Hepatocyte (in vitro differentiated cells): ENCODE data around the gene MINDY2. TPM values are rescaled to one million over a fixed set of nuclear protein-coding genes. Genes with fewer than 3 reads are reported as not detected.
"Not testable (repeated sequence)": the region's sequence is repeated elsewhere in the genome, so short reads cannot be mapped to it uniquely, and the experiment has no call there.

ENCODE experiments used
- DNase-seq: peaks from one replicate; pipeline ENCODE4 v3.0.0-alpha.2; 2016; ENCODE audit warnings: low spot score
- H2AFZ ChIP-seq: fragments of 200-600 bp; sonication (generic); 2 replicates; pipeline ENCODE4 v1.6.0; 2016; ENCODE audit warnings: antibody characterized with exemption, mild to moderate bottlenecking
- H3K27ac ChIP-seq: fragments of 200-600 bp; sonication (generic); 2 replicates; pipeline ENCODE4 v1.5.1; 2016; ENCODE audit warnings: mild to moderate bottlenecking
- H3K27me3 ChIP-seq: fragments of 200-600 bp; sonication (generic); 2 replicates; pipeline ENCODE4 v1.6.1; 2016
- H3K36me3 ChIP-seq: fragments of 200-600 bp; sonication (generic); replicated peaks from 2 replicates; pipeline ENCODE4 v1.5.1; 2016; ENCODE audit warnings: low read depth; ENCODE audit not compliant: insufficient read depth
- H3K4me1 ChIP-seq: fragments of 200-600 bp; sonication (generic); 2 replicates; pipeline ENCODE4 v1.5.1; 2016; ENCODE audit warnings: mild to moderate bottlenecking, moderate library complexity; ENCODE audit not compliant: insufficient read depth
- H3K4me2 ChIP-seq: fragments of 200-600 bp; sonication (generic); 2 replicates; pipeline ENCODE4 v1.6.0; 2016
- H3K4me3 ChIP-seq: fragments of 200-600 bp; sonication (generic); 2 replicates; pipeline ENCODE4 v1.5.1; 2016; ENCODE audit warnings: mild to moderate bottlenecking
- H3K79me2 ChIP-seq: fragments of 200-600 bp; sonication (generic); 2 replicates; pipeline ENCODE4 v1.6.0; 2017; ENCODE audit warnings: mild to moderate bottlenecking
- H3K9me2 ChIP-seq: fragments of 200-600 bp; sonication (generic); replicated peaks from 2 replicates; pipeline ENCODE4 v1.6.0; 2017; ENCODE audit warnings: mild to moderate bottlenecking; ENCODE audit not compliant: insufficient read depth
- H3K9me3 ChIP-seq: fragments of 200-600 bp; sonication (generic); 2 replicates; pipeline ENCODE4 v1.5.1; 2016; ENCODE audit warnings: low read depth, mild to moderate bottlenecking
- H4K20me1 ChIP-seq: fragments of 200-600 bp; sonication (generic); 2 replicates; pipeline ENCODE4 v1.6.0; 2016; ENCODE audit warnings: mild to moderate bottlenecking; ENCODE audit not compliant: insufficient read depth, poor library complexity, severe bottlenecking
- CTCF ChIP-seq: fragments of 200-600 bp; sonication (generic); IDR thresholded peaks from 2 replicates; pipeline ENCODE4 v1.5.1; 2016; ENCODE audit warnings: antibody characterized with exemption, mild to moderate bottlenecking; ENCODE audit not compliant: poor library complexity
- EZH2 ChIP-seq: fragments of 200-600 bp; sonication (generic); IDR thresholded peaks from 2 replicates; pipeline ENCODE4 v1.6.1; 2016; ENCODE audit warnings: antibody characterized with exemption, mild to moderate bottlenecking, borderline replicate concordance
- EZH2phosphoT487 ChIP-seq: fragments of 200-600 bp; sonication (generic); IDR thresholded peaks from one replicate; pipeline ENCODE4 v1.6.1; 2018; ENCODE audit warnings: antibody characterized with exemption, mild to moderate bottlenecking, low read depth, moderate library complexity; ENCODE audit not compliant: unreplicated experiment, severe bottlenecking
- WGBS: methylation state at CpG from one replicate; pipeline ENCODE4 v1.1.6; 2016; ENCODE audit warnings: low lambda C conversion rate; ENCODE audit errors: missing lambda C conversion rate; 5-methylcytosine and 5-hydroxymethylcytosine counted together
- polyA plus RNA-seq: library from polyadenylated mRNA; unstranded; fragments of >200 nt; fragmentation: Nextera tagmentation; extraction: Ambion mirVana; gene quantifications from 2 replicates; pipeline ENCODE4 v1.2.1, GENCODE V29; 2016
- total RNA-seq: library from RNA; depleted of rRNA; stranded (reverse); fragments of >200 nt; gene quantifications from 2 replicates; pipeline ENCODE4 v1.2.3, GENCODE V29; 2014

Gene MINDY2
- total and polyA plus RNA-seq, 2 experiments from 2014 or later: 19.3 to 32.3 TPM

GRCh38 chr15:58793862-58794261 lies 22.8 kb downstream of the MINDY2 start:
- TF ChIP-seq CTCF (no peak), EZH2phosphoT487 (no peak), EZH2 (no peak)
- WGBS: 50% methylated on average over 6 of the region's 6 CpGs
- Histone ChIP-seq H3K4me1 (no peaks in the 10 kb centered on the region), H3K4me3 (no peak overlapping the region), H3K9me3 (no peaks in the 10 kb centered on the region), H3K4me2 (no peak overlapping the region), H3K79me2 (peaks cover 25% of the 10 kb centered on the region), H3K27ac (peak overlapping the region; percentile 67), H2AFZ (no peak overlapping the region), H4K20me1 (no peaks in the 10 kb centered on the region), H3K27me3 (no peaks in the 10 kb centered on the region), H3K9me2 (no peaks in the 10 kb centered on the region), H3K36me3 (no peaks in the 10 kb centered on the region)
- DNase-seq: peak; percentile 68

GRCh38 chr15:58795825-58796224 lies 24.7 kb downstream of the MINDY2 start:
- H3K27ac ChIP-seq: no peak overlapping the region
- no peak overlapping the region for H3K4me2 ChIP-seq
- WGBS: 85% methylated on average over 2 of the region's 2 CpGs
- no peaks in the 10 kb centered on the region for H3K9me3 ChIP-seq
- no peaks in the 10 kb centered on the region for H3K4me1 ChIP-seq
- DNase-seq: no peak
- no peaks in the 10 kb centered on the region for H3K27me3 ChIP-seq
- no peaks in the 10 kb centered on the region for H4K20me1 ChIP-seq
- H3K9me2 ChIP-seq: no peaks in the 10 kb centered on the region
- H3K36me3 ChIP-seq: no peaks in the 10 kb centered on the region
- peaks cover 32% of the 10 kb centered on the region for H3K79me2 ChIP-seq
- no peak overlapping the region for H2AFZ ChIP-seq
- H3K4me3 ChIP-seq: no peak overlapping the region
- TF ChIP-seq EZH2 (no peak), EZH2phosphoT487 (no peak), CTCF (no peak)

- no peak overlapping the region for H3K27ac ChIP-seq
- H4K20me1 ChIP-seq: no peaks in the 10 kb centered on the region
- H3K4me1 ChIP-seq: no peaks in the 10 kb centered on the region
- no peak for DNase-seq
- 81% methylated on average over 3 of the region's 3 CpGs for WGBS
- H3K4me2 ChIP-seq: no peak overlapping the region
- no peaks in the 10 kb centered on the region for H3K9me2 ChIP-seq
- H3K36me3 ChIP-seq: no peaks in the 10 kb centered on the region
- no peaks in the 10 kb centered on the region for H3K27me3 ChIP-seq
- no peak overlapping the region for H3K4me3 ChIP-seq
- no peaks in the 10 kb centered on the region for H3K9me3 ChIP-seq
- H2AFZ ChIP-seq: no peak overlapping the region
- TF ChIP-seq EZH2phosphoT487 (no peak), EZH2 (no peak), CTCF (no peak)
- H3K79me2 ChIP-seq: peaks cover 30% of the 10 kb centered on the region
Observed at GRCh38 chr15:58797505-58797904, 26.4 kb downstream of the MINDY2 start.

GRCh38 chr15:58805095-58805494 lies 34.0 kb downstream of the MINDY2 start:
- H3K79me2 ChIP-seq: peaks cover 2% of the 10 kb centered on the region
- H3K4me2 ChIP-seq: no peak overlapping the region
- no peak for DNase-seq
- H3K36me3 ChIP-seq: no peaks in the 10 kb centered on the region
- no peaks in the 10 kb centered on the region for H3K9me3 ChIP-seq
- H3K27ac ChIP-seq: no peak overlapping the region
- H3K4me1 ChIP-seq: no peaks in the 10 kb centered on the region
- no peak overlapping the region for H3K4me3 ChIP-seq
- no peaks in the 10 kb centered on the region for H4K20me1 ChIP-seq
- H3K27me3 ChIP-seq: no peaks in the 10 kb centered on the region
- H3K9me2 ChIP-seq: no peaks in the 10 kb centered on the region
- TF ChIP-seq EZH2 (no peak), CTCF (no peak), EZH2phosphoT487 (no peak)
- 81% methylated on average over 1 of the region's 1 CpG for WGBS
- H2AFZ ChIP-seq: no peak overlapping the region

- not testable (repeated sequence) for H3K9me2 ChIP-seq, H3K4me2 ChIP-seq, H4K20me1 ChIP-seq, H3K79me2 ChIP-seq, H3K27me3 ChIP-seq, H3K4me1 ChIP-seq, H2AFZ ChIP-seq, H3K4me3 ChIP-seq, H3K9me3 ChIP-seq, H3K27ac ChIP-seq, H3K36me3 ChIP-seq, DNase-seq
- WGBS: 95% methylated on average over 2 of the region's 2 CpGs
Observed at GRCh38 chr15:58823267-58823666, 52.2 kb downstream of the MINDY2 start.
